GM12878 (cell line): Measurements from ENCODE around the gene DCX. TPM values are rescaled to one million over a fixed set of nuclear protein-coding genes. Genes with fewer than 3 reads are reported as not detected.

Experiments
- ATAC-seq: fragments of 200-7000 bp; cut with Tn5 transposase; 3 replicates; pipeline ENCODE4 v1.9.1; 2020; ENCODE audit warnings: mild to moderate bottlenecking, moderate library complexity
- BruUV-seq: library from RNA; stranded (reverse); fragments of 400-500 nt; replicated peaks from 2 replicates; lab custom pipeline; 2021; lab: Mats Ljungman, UMichigan
- CTCF ChIA-PET: fragments of 300-600 bp; sonication (Branson Sonifier 250); formaldehyde crosslinking; extraction: SDS; loops from one replicate; lab custom pipeline; 2021; ENCODE audit warnings: inconsistent platforms; lab: Yijun Ruan, JAX
- POLR2A ChIA-PET: fragments of 350-600 bp; formaldehyde crosslinking; extraction: SDS; loops from one replicate; lab custom pipeline; 2021; ENCODE audit warnings: inconsistent platforms; lab: Charles Lee
- RAD21 ChIA-PET: fragments of 300-600 bp; sonication (Branson Sonifier 250); formaldehyde crosslinking; loops from one replicate; lab custom pipeline; 2023; ENCODE audit warnings: antibody characterized with exemption; ENCODE audit not compliant: unreplicated experiment; lab: Charles Lee
- SMC1A ChIA-PET: fragments of 300-600 bp; sonication (Branson Sonifier 250); formaldehyde crosslinking; loops from one replicate; lab custom pipeline; 2023; ENCODE audit not compliant: unreplicated experiment, uncharacterized antibody; lab: Charles Lee
- DNase-seq: peaks from one replicate; pipeline ENCODE4 v3.0.0-alpha.2; 2011; ENCODE audit warnings: low read depth, low spot score
- FAIRE-seq: peaks from 3 replicates; lab custom pipeline; 2011; peaks lifted over from hg19 to GRCh38; lab: Jason Lieb, UNC
- H2AFZ ChIP-seq: 2 replicates; pipeline ENCODE4 v1.6.0; 2011; ENCODE audit warnings: low read depth, low read length, control low read depth; ENCODE audit not compliant: control insufficient read depth
- H3K27ac ChIP-seq: 2 replicates; pipeline ENCODE4 v1.5.1; 2011; ENCODE audit warnings: control low read depth; ENCODE audit not compliant: control insufficient read depth, insufficient read depth
- H3K27me3 ChIP-seq, 2 experiments: replicated peaks in 1 of 2; 2 replicates each; pipeline versions ENCODE4 v1.6.0 to v1.6.1; 2011; ENCODE audit warnings: low read length in 1 of 2; ENCODE audit not compliant: control insufficient read depth in 2 of 2, insufficient read depth in 2 of 2
- H3K36me3 ChIP-seq, 2 experiments: 2 replicates each; pipeline ENCODE4 v1.5.1; 2011; ENCODE audit warnings: low read length in 1 of 2; ENCODE audit not compliant: control insufficient read depth in 2 of 2, insufficient read depth in 2 of 2
- H3K4me1 ChIP-seq: 2 replicates; pipeline ENCODE4 v1.6.1; 2011; ENCODE audit warnings: mild to moderate bottlenecking, low read length, moderate library complexity, mixed read lengths; ENCODE audit not compliant: control insufficient read depth, insufficient read depth
- H3K4me2 ChIP-seq: 2 replicates; pipeline ENCODE4 v1.6.0; 2011; ENCODE audit warnings: control low read depth; ENCODE audit not compliant: control insufficient read depth, insufficient read depth
- H3K4me3 ChIP-seq: fragments of 200-600 bp; sonication (generic); 2 replicates; pipeline ENCODE4 v1.5.1; 2016
- H3K79me2 ChIP-seq: 2 replicates; pipeline ENCODE4 v1.6.0; 2011; ENCODE audit warnings: low read length; ENCODE audit not compliant: control insufficient read depth, insufficient read depth
- H3K9ac ChIP-seq: 2 replicates; pipeline ENCODE4 v1.8.0; 2011; ENCODE audit warnings: low read length, control low read depth, mixed read lengths; ENCODE audit not compliant: control insufficient read depth, insufficient read depth
- H3K9me3 ChIP-seq: replicated peaks from 3 replicates; pipeline ENCODE4 v1.5.1; 2011; ENCODE audit warnings: mild to moderate bottlenecking, low read length; ENCODE audit not compliant: control insufficient read depth, insufficient read depth
- H4K20me1 ChIP-seq: 2 replicates; pipeline ENCODE4 v1.6.0; 2011; ENCODE audit not compliant: control insufficient read depth, insufficient read depth
- ATF7 ChIP-seq: fragments of 450-650 bp; IDR thresholded peaks from 2 replicates; pipeline ENCODE4 v1.6.1; 2016; ENCODE audit warnings: low read depth, mild to moderate bottlenecking
- CREM ChIP-seq: IDR thresholded peaks from 2 replicates; pipeline ENCODE4 v1.6.1; 2014; ENCODE audit warnings: antibody characterized with exemption, low read depth
- E4F1 ChIP-seq: fragments of 450-650 bp; IDR thresholded peaks from 2 replicates; pipeline ENCODE4 v1.6.1; 2018; ENCODE audit warnings: borderline replicate concordance, mild to moderate bottlenecking; ENCODE audit not compliant: partially characterized antibody
- FOS ChIP-seq: IDR thresholded peaks from 3 replicates; pipeline ENCODE4 v1.6.1; 2011; ENCODE audit warnings: borderline replicate concordance; ENCODE audit not compliant: insufficient read length; ENCODE audit errors: extremely low read depth
- FOXK2 ChIP-seq: fragments of 450-650 bp; IDR thresholded peaks from 2 replicates; pipeline ENCODE4 v1.6.1; 2017; ENCODE audit warnings: mild to moderate bottlenecking, moderate library complexity
- HDAC2 ChIP-seq: fragments of 200-600 bp; sonication (generic); IDR thresholded peaks from 2 replicates; pipeline ENCODE4 v1.6.1; 2017
- HDGF ChIP-seq: fragments of 450-650 bp; IDR thresholded peaks from 2 replicates; pipeline ENCODE4 v1.6.1; 2016; ENCODE audit warnings: antibody characterized with exemption
- MLLT1 ChIP-seq: fragments of 450-650 bp; IDR thresholded peaks from 2 replicates; pipeline ENCODE4 v1.6.1; 2016; ENCODE audit warnings: mild to moderate bottlenecking
- NFYB ChIP-seq: IDR thresholded peaks from 2 replicates; pipeline ENCODE4 v1.6.1; 2011; ENCODE audit warnings: low read depth, mild to moderate bottlenecking, low read length, improper control_type of control experiment, moderate library complexity; ENCODE audit not compliant: insufficient read depth
- PAX5 ChIP-seq: IDR thresholded peaks from 2 replicates; pipeline ENCODE4 v1.6.1; 2011; ENCODE audit warnings: low read depth, low read length, borderline replicate concordance
- PML ChIP-seq: IDR thresholded peaks from 2 replicates; pipeline ENCODE4 v1.6.1; 2012; ENCODE audit warnings: low read length, inconsistent platforms
- POLR2AphosphoS5 ChIP-seq: IDR thresholded peaks from 2 replicates; pipeline ENCODE4 v1.6.1; 2011; ENCODE audit warnings: mild to moderate bottlenecking, low read length, inconsistent platforms
- RAD21 ChIP-seq: IDR thresholded peaks from 2 replicates; pipeline ENCODE4 v1.6.1; 2011; ENCODE audit warnings: mild to moderate bottlenecking, low read depth, low read length, moderate library complexity; ENCODE audit not compliant: insufficient read depth
- RELA ChIP-seq: fragments of 450-650 bp; IDR thresholded peaks from 2 replicates; pipeline ENCODE4 v1.8.0; 2014; ENCODE audit warnings: borderline replicate concordance; ENCODE audit not compliant: partially characterized antibody
- TCF12 ChIP-seq: IDR thresholded peaks from 2 replicates; pipeline ENCODE4 v1.6.1; 2011; ENCODE audit warnings: low read depth, mild to moderate bottlenecking, low read length
- WGBS: methylation state at CpG from one replicate; pipeline ENCODE4 v1.1.6; 2016; ENCODE audit warnings: low lambda C conversion rate; ENCODE audit not compliant: insufficient replicate concordance, insufficient coverage; ENCODE audit errors: missing lambda C conversion rate; 5-methylcytosine and 5-hydroxymethylcytosine counted together
- in situ Hi-C: fragments of 300-500 bp; cut with MboI; formaldehyde crosslinking; loops from 9 replicates; pipeline ENCODE4 v1.14.3; 2018; ENCODE audit warnings: mixed read lengths
- intact Hi-C: fragments of 100-400 bp; cut with micrococcal nuclease; formaldehyde crosslinking; loops from one replicate; pipeline ENCODE4 v1.14.2; 2022; ENCODE audit not compliant: unreplicated experiment
- polyA plus RNA-seq, 11 experiments: library from polyadenylated mRNA; depleted of rRNA in 4 of 11; unstranded in 6 of 11; stranded (reverse) in 5 of 11; fragments of >200 nt; fragmentation: Nextera tagmentation in 4 of 11; fragmentation: Illumina TruSeq in 1 of 11; extraction: Ambion mirVana in 4 of 11; extraction: Trizol in 1 of 11; gene quantifications; 1 replicate in 1 of 11; 2 replicates in 10 of 11; pipeline versions ENCODE4 v1.2.1 to v1.2.3, GENCODE V29; 2011 to 2016; ENCODE audit warnings: inconsistent platforms in 2 of 11, missing spikeins in 2 of 11, low read depth in 1 of 11
- total RNA-seq, 4 experiments: library from RNA; depleted of rRNA in 3 of 4; stranded (reverse); fragments of >200 nt in 3 of 4; fragmentation: Illumina TruSeq in 1 of 4; extraction: Trizol in 1 of 4; gene quantifications; 2 replicates each; pipeline versions ENCODE4 v1.2.1 to v1.2.3, GENCODE V29; 2013 to 2021

Gene DCX
- total and polyA plus RNA-seq, 10 of the 15 experiments (the other 5 are each of a cell fraction or from before 2014, with no cell fraction given) = under 0.01 TPM; not detected in 9

- TF ChIP-seq HDAC2 = no peak
- no peak for TF ChIP-seq E4F1
- TF ChIP-seq RELA = no peak
- TF ChIP-seq FOS = no peak
- no peak for TF ChIP-seq ATF7
- no peak for TF ChIP-seq CREM
- TF ChIP-seq NFYB = no peak
- no peak for TF ChIP-seq PML
- no peak for TF ChIP-seq PAX5
Observed at GRCh38 chrX:111365770-111366325, 46.1 kb downstream of the DCX start (continued).

GRCh38 chrX:111363741-111364140 is 48.3 kb downstream of the DCX start:
- POLR2A ChIA-PET = no interaction called here
- TF ChIP-seq E4F1 = no peak
- TF ChIP-seq RAD21 = no peak
- no peak for TF ChIP-seq MLLT1
- no peak for TF ChIP-seq POLR2AphosphoS5
- TF ChIP-seq TCF12 = no peak
- no peak for TF ChIP-seq HDGF
- no peak for TF ChIP-seq FOXK2
- TF ChIP-seq, all 136 proteins: peak for 0
- Histone ChIP-seq H3K27me3 (no peaks in the 10 kb centered on the region), H2AFZ (no peak overlapping the region), H3K9me3 (no peaks in the 10 kb centered on the region), H4K20me1 (no peaks in the 10 kb centered on the region), H3K79me2 (no peaks in the 10 kb centered on the region), H3K36me3 (no peaks in the 10 kb centered on the region), H3K27ac (no peak overlapping the region), H3K4me2 (no peak overlapping the region), H3K9ac (no peak overlapping the region), H3K4me3 (no peak overlapping the region), H3K4me1 (no peaks in the 10 kb centered on the region)
- intact Hi-C loops = no loop called here
- CTCF ChIA-PET = no interaction called here
- no peak for DNase-seq
- no peak for ATAC-seq
- SMC1A ChIA-PET = no interaction called here
- 42% methylated on average over 3 of the region's 3 CpGs for WGBS
- no peak for FAIRE-seq
- in situ Hi-C loops = no loop called here
- BruUV-seq = no TSS peak
- RAD21 ChIA-PET = no interaction called here
